NT2/D1 (cell line): ENCODE data around the gene IRAK3.

Experiments used
- YY1 ChIP-seq: IDR thresholded peaks from 2 replicates; pipeline ENCODE4 v1.6.1; 2011; ENCODE audit not compliant: insufficient read length, insufficient read depth
- ZNF274 ChIP-seq: IDR thresholded peaks from 2 replicates; pipeline ENCODE4 v1.6.1; 2011; ENCODE audit warnings: mild to moderate bottlenecking, low read depth, low read length

DNA sequence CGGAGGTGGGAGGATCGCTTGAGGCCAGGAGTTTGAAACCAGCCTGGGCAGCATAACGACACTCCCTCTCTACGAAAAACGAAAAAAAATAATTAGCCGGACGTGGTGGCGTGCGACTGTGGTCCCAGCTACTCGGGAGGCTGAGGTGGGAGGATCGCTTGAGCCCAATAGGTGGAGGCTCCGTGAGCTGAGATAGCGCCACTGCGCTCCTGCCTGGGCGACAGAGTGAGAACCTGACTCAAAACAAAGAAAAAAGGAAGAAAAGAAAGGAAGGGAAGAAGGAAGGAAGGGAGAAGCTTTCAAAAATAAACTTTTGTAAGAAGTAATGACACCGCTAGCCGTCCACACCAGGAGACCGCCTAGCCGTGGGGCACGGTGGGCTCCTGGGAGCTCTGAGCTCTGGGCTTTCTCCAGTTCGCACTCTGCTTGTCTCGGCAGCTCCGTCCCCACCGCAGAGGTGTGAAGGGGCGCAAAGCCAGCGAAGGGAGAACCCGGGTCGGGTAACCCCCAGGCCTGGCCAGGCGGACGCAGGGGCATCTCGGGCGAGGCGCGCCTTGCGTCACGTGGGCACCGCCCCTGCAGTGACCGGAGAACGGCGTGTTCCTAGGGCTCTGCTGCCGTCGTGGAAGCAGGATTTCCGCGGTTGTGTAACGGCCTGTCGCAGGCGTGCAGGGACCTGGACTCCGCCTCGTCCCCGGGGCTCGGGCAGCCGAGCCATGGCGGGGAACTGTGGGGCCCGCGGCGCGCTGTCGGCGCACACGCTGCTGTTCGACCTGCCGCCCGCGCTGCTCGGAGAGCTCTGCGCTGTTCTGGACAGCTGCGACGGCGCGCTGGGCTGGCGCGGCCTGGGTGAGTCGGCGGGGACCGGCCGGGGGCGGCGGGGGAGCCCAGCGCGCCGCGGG lies at the start of gene IRAK3:
- no peak for TF ChIP-seq YY1
- no peak for TF ChIP-seq ZNF274
